Measurements from ENCODE around the gene KRTAP10-4.
"Not testable (repeated sequence)": the region's sequence is repeated elsewhere in the genome, so short reads cannot be mapped to it uniquely, and the experiment has no call there.

Gene KRTAP10-4, protein sequence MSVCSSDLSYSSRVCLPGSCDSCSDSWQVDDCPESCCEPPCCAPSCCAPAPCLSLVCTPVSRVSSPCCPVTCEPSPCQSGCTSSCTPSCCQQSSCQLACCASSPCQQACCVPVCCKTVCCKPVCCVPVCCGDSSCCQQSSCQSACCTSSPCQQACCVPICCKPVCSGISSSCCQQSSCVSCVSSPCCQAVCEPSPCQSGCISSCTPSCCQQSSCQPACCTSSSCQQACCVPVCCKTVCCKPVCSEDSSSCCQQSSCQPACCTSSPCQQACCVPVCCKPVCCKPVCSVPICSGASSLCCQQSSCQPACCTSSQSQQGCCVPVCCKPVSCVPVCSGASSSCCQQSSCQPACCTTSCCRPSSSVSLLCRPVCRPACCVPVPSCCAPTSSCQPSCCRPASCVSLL
- long read RNA-seq, donor 1 = 0 reads
- long read RNA-seq, donor 2 = 0 reads
- long read RNA-seq, donor 3 = 0 reads
- long read RNA-seq, donor 4, partial matches to known transcripts = 0 of 1 reads
- long read RNA-seq, donor 4, other reads (novel, unspliced or antisense) = 0 of 1 reads
- long read RNA-seq, donor 5 = 0 reads
- long read RNA-seq, donor 6 = 0 reads
- long read RNA-seq, donor 7 = 0 reads
- long read RNA-seq, donor 8 = 0 reads

DNA sequence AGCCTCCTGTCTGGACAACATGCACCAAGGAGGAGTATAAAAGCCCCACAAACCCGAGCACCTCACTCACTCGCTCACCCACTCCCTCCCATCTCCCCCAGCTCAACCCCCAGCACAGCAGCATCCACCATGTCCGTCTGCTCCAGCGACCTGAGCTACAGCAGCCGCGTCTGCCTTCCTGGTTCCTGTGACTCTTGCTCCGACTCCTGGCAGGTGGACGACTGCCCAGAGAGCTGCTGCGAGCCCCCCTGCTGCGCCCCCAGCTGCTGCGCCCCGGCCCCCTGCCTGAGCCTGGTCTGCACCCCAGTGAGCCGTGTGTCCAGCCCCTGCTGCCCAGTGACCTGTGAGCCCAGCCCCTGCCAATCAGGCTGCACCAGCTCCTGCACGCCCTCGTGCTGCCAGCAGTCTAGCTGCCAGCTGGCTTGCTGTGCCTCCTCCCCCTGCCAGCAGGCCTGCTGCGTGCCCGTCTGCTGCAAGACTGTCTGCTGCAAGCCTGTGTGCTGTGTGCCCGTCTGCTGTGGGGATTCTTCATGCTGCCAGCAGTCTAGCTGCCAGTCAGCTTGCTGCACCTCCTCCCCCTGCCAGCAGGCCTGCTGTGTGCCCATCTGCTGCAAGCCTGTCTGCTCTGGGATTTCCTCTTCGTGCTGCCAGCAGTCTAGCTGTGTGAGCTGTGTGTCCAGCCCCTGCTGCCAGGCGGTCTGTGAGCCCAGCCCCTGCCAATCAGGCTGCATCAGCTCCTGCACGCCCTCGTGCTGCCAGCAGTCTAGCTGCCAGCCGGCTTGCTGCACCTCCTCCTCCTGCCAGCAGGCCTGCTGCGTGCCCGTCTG, at the start of gene KRTAP10-4:
Gene KRTAP10-4, plus strand, starts transcription at position 100 of the 827 bp plus-strand sequence. Its CDS starts 30 bp downstream, at position 130.
- not testable (repeated sequence) for DNase-seq

DNA sequence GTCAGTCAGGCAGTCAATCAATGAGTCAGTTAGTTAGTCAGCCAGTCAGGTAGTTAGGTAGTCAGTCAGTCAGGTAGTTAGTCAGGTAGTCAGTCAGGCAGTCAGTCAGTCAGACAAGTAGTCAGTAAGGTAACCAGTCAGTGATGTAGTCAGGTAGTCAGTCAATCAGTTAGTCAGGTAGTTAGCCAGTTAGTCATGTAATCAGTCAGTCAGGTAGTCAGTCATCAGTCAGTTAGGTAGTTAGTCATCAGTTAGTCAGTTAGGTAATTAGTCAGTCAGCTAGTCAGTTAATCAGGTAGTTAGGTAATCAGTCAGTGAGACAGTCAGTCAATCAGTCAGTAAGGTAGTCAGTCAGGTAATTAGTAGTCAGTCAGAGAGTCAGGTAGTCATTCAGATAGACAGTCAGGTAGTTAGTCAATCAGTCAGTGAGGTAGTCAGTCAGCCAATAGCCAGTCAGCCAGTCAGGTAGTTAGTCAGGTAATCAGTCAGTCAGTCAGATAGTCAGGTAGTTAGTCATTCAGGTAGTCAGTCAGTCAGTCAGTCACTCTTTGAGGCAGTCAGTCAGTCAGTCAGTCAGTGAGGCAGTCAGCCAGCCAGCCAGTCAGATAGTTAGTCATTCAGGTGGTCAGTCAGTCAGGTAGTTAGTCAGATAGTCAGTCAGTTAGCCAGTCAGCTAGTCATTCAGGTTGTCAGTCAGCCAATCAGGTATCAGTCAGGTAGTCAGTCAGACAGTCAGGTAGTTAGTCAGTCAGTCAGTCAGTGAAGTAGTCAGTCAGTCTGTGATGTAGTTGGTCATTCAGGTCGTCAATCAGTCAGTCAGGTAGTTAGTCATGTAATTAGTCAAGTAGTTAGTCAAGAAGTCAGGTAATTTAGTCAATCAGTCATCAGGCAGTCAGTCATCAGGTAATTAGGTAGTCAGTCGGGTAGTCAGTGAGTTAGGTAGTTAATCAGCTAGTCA, 48.8 kb upstream of the KRTAP10-4 start:
- DNase-seq = no peak

DNA sequence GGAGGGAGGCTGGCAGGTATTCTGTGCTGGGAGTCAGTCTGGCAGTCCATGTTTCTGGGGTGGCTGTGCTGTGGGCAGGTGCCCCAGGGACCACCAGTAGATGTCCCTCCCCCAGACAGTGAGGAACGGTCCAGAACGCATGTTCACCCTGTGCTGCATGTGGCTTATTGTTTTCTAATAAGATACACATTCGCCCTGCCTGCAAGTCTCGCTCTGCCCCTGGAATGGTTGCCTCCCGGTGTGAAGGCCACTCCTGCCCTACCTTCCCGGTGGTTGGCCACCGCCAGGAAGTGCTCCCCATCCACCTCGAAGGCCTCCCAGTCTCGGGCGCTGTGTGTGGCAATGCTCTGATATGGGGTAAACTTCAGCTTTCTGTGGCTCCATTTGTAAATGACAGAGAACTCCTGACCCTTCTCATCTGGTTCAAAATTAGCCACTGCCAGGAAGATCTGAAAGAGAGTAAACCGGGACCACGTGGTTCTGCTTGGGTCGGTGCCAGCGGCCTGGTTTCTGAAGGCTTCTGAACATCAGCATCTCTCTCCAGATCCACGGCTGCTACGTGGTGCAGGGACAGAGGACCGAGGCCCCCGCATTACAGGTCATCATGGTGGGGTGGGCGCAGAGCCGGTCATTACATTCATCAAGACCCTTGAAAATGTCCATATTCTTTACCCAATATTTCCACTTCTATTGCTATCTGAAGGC, 48.0 kb upstream of the KRTAP10-4 start:
- no peak for DNase-seq

- no peak for DNase-seq
Measured at GRCh38 chr21:44526096-44526997, 47.2 kb upstream of the KRTAP10-4 start.

DNA sequence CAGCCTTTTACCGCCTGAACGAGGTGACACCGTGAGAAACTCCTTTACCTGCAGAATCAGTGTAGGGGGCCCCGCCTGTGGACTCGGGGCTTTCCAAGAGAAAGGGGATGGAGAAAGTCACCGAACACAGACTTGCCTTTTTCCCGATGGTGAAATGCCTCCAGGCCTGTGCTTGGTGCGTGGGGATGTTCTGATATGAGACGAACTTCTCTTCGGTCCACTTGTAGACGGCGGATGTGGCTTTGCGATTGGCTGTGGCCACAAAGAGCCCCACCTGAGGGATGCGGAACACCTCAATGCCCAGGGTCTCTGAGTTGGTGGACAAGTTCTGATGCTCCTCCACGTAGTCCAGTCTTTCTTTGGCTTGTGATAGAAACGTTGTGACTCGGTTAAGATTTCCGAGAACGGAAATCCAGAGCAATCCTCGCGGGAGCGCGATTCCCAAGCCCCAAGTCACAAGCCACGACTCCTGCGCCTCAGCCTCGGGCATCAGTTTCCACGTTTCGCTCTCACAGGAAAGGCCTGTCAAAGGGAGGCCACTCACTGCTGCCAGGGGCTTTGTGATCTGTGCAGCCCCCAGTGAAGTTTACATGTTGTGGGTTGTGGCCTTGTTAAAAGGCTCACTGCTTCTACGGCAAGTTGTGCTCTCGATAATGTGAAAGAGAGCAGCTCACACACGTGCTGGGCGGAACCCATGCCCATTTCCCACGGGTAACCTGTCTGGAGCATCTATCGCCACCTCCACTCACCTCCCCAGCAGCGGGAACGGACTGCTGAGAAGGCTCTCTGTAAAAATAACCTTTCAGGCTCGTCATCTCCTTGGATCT, 46.2 kb upstream of the KRTAP10-4 start:
- DNase-seq = no peak

DNA sequence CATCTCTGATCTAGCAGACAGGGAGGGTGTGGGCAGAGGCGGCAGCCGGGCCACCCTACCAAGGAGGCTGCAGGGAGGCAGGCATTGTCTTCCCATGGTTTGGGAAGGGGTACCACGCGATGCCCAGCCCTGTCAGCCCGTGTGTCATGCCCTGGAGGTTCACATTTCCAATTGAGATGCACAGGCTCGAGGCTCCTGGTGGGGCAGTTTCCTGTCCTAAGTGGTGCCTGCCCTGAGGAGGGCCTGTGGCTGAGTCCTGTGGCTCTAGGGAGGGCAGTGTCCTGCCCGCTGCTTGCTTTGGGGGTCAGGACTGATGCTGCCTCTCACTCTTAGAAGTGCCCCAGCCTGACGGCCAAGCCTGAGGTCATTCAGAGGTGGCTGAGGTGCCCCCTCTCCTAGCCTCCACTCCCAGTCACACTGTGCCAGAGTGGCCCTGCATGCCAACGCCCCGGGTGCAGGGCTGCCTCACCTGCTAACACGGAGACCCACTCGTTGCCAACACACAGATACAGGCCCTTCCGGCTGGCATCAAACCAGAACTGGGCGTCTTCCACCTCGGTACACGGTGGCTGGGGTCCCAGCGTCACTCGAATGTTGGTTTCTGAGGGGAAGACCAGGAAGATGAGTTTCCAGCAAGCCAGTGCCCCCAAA, 45.4 kb upstream of the KRTAP10-4 start:
- DNase-seq = no peak

DNA sequence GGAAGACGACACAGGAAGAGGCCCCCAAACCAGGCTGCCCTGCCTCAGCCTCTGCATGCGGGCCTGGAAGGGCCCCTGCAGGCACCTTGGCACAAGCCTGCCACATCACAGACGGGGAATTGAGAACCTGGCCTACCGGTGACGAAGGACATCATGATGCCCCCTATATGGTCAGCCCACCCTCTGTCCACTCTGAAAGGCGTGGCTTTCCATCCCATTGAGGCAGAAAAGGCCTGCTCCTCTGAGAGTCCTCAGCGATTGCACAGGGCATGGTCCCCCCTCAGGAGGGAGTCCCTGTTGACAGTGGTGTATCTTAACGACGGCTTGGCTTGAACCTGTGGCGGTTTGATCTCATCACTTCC, 44.9 kb upstream of the KRTAP10-4 start:
- no peak for DNase-seq

DNA sequence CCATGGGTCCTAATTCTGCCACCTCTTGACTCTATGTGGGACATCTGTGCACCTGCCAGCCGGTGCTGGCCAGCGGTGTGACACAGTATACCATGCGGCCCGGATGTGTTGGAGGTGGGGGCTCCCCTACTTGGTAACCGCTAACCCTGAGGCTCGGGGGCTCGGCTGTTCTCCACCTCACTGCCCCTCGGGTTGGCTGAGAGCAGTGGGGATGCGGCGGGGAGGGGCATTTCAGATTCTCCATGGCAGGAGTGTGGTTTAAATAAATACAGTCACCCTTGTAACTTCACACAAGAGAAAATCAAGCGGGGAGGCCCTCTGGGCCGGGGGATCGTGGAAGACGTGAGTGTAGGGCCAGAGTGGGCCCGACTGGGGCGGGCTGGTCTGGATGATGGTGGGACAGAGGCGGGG, 44.5 kb upstream of the KRTAP10-4 start:
- no peak for DNase-seq

- DNase-seq = no peak
Measured at GRCh38 chr21:44529503-44530125, 43.9 kb upstream of the KRTAP10-4 start.

- DNase-seq = no peak
Measured at GRCh38 chr21:44530221-44530902, 43.2 kb upstream of the KRTAP10-4 start.

DNA sequence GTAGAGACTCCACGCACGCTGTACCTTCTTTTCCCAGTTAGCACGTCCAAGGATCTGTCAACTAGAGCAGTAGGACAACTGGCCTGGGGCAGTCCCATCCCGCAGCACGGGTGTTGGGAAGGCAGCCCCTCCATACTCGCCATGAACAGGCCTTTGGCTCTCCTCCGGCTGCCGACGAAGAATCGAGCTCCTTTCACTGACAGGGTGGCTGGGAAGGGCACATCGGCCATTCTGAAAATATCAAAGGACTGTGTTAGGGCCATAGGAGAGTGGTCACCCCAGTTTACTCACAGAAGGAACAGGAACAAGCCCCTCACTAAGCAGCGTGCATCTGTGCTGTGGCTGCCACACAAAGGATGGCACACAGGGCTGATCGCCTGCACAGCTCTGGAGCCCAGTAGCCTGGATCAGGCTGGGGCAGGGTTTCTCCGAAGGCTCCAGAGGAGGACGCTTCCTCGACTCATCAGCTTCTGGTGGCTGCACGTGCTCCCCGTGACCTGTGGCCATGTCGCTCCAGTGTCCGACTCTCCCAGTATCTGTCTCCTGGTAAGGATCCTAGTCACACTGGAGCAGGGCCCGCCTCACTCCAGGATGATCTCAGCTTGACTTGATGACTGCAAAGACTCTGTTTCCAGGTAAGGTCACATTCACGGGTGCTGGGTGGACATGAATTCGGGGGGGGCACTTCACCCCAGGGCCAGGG, 42.5 kb upstream of the KRTAP10-4 start:
- DNase-seq = no peak

DNA sequence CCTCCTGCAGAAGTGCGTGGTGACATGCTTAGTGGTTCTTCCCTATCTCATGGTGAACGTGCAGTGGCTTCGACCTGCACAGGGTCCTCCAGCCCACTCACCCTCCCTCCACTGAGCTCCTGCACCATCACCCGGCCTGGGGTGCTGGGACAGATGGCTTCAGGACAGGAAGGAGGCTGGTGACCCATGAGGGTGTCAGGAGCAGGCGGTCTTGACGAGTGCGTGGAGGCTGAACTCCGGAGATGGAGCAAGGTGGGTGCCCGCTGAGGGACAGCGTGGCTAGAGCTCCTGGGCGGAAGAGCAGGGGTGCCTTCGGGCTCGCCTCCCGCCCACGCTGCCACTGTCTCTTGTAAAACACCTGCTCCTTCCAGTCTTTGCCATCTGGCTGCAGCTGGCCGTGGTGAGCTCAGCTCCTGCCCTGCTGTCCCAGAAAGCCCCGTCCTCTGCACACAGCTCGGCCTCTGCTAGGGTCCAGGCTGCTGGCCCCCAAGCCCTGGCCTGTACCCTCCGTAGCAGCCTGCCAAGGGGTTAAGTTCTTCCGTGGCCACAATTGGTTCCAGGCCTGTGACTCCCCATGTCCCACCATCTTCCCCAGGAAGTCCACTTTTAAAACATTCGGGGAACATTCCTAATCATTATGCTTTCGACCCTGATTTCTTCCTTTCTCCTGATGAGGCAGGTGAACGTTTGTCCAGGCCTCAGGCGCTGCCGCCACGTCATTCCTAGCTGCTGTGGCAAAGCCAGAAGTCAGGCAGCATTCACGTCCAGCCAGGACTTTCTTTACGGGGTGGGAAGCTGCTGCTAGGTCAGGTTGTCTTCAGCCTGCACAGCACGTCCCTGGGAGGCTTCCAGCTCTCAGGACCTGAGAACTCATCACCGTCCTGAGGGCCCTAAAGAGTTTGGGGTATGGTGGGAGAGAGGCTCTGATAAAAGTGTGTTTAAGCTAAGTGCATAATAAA, 41.6 kb upstream of the KRTAP10-4 start:
- DNase-seq = no peak

DNA sequence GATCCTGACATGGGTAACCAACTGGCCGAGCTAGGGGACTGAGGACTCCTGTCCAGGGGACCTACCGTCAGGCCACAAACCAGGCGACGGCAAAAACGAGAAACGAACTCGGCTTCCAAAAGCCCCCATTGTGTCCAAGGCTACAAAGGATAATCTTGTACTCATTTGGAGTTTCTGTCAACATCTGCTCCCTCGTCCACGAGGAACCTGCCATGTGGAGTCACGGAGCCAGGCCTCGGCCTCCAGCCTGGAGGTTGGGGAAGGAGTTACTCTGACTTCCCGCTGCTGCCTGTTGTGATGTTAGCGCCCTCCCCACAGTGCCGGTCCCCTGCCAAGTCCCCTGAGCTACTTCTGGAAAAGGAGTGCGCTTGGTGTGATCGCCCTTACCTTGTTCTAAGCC, 40.8 kb upstream of the KRTAP10-4 start:
- DNase-seq = no peak

- DNase-seq = no peak
Measured at GRCh38 chr21:44533121-44533890, 40.2 kb upstream of the KRTAP10-4 start.

Measured in right kidney (tissue), 9 donors.